ENCODE measurements around the gene FLNC. TPM values are rescaled to one million over a fixed set of nuclear protein-coding genes. Genes with fewer than 3 reads are reported as not detected.

FLNC gene
- total and polyA plus RNA-seq, 2 of the 13 experiments (the other 11 are each of a cell fraction or from before 2014, with no cell fraction given), result 0.02 TPM; not detected in 1

- TF ChIP-seq KIAA2018 (CRISPR knock-in tag; IDR thresholded peaks at IDR 0.05; ENCODE audit: borderline replicate concordance) (no peak), ZNF724P (CRISPR knock-in tag; IDR thresholded peaks at IDR 0.05; ENCODE audit: borderline replicate concordance) (no peak), ATF5 (CRISPR knock-in tag; IDR thresholded peaks at IDR 0.05; ENCODE audit: low read depth) (no peak), MAF1 (CRISPR knock-in tag; IDR thresholded peaks at IDR 0.05; ENCODE audit: borderline replicate concordance) (0 out of 2 replicates have a peak, but pooled peaks have one; percentile 47), PHF20 (CRISPR knock-in tag; IDR thresholded peaks at IDR 0.05) (0 out of 2 replicates have a peak, but pooled peaks have one; percentile 13), KAT8 (CRISPR knock-in tag; IDR thresholded peaks at IDR 0.05) (peak; percentile 44; the same call in 1 of the 2 replicates), WIZ (CRISPR knock-in tag; IDR thresholded peaks at IDR 0.05) (no peak), YEATS4 (CRISPR knock-in tag; IDR thresholded peaks at IDR 0.05; ENCODE audit: borderline replicate concordance) (peak; percentile 39; the same call in 1 of the 2 replicates), MTF1 (CRISPR knock-in tag; IDR thresholded peaks at IDR 0.05) (no peak), ZNF883 (CRISPR knock-in tag; IDR thresholded peaks at IDR 0.05; ENCODE audit: not compliant biosample characterization) (no peak), NFKB2 (CRISPR knock-in tag; IDR thresholded peaks at IDR 0.05; ENCODE audit: borderline replicate concordance) (peak; percentile 83; the same call in 1 of the 2 replicates), RAD21 (CRISPR knock-in tag; IDR thresholded peaks at IDR 0.05) (peak; percentile 65), ERF (CRISPR knock-in tag; IDR thresholded peaks at IDR 0.05) (0 out of 2 replicates have a peak, but pooled peaks have one; percentile 7), DBP (CRISPR knock-in tag; IDR thresholded peaks at IDR 0.05; ENCODE audit: not compliant biosample characterization) (no peak), CC2D1A (CRISPR knock-in tag; IDR thresholded peaks at IDR 0.05) (no peak), ZNF83 (CRISPR knock-in tag; IDR thresholded peaks at IDR 0.05; ENCODE audit: borderline replicate concordance) (no peak), ZNF790 (CRISPR knock-in tag; IDR thresholded peaks at IDR 0.05; ENCODE audit: borderline replicate concordance) (no peak), CHCHD3 (CRISPR knock-in tag; IDR thresholded peaks at IDR 0.05) (no peak), NCOA2 (CRISPR knock-in tag; IDR thresholded peaks at IDR 0.05) (no peak), ISL2 (CRISPR knock-in tag; IDR thresholded peaks at IDR 0.05) (0 out of 2 replicates have a peak, but pooled peaks have one; percentile 39)
These were observed 53.6 kb downstream of the FLNC start (continued) for GRCh38 chr7:128883622-128884448.
